HEK293 (cell line): Measurements from ENCODE around the gene UTP14C.

ENCODE experiments used
- BCL11A ChIP-seq: fragments of 450-650 bp; formaldehyde crosslinking; IDR thresholded peaks from 2 replicates; pipeline ENCODE4 v1.5.1; 2016; ENCODE audit warnings: low read depth, missing biosample characterization, missing genetic modification characterization
- REPIN1 ChIP-seq: fragments of 450-650 bp; formaldehyde crosslinking; IDR thresholded peaks from 2 replicates; pipeline ENCODE4 v1.5.1; 2017; ENCODE audit warnings: missing biosample characterization, missing genetic modification characterization, low read depth
- REST ChIP-seq: fragments of 450-650 bp; formaldehyde crosslinking; IDR thresholded peaks from 2 replicates; pipeline ENCODE4 v1.5.1; 2016; ENCODE audit warnings: missing biosample characterization, missing genetic modification characterization
- ZNF140 ChIP-seq: fragments of 450-650 bp; formaldehyde crosslinking; IDR thresholded peaks from 2 replicates; pipeline ENCODE4 v1.5.1; 2016; ENCODE audit warnings: missing biosample characterization, missing genetic modification characterization

DNA sequence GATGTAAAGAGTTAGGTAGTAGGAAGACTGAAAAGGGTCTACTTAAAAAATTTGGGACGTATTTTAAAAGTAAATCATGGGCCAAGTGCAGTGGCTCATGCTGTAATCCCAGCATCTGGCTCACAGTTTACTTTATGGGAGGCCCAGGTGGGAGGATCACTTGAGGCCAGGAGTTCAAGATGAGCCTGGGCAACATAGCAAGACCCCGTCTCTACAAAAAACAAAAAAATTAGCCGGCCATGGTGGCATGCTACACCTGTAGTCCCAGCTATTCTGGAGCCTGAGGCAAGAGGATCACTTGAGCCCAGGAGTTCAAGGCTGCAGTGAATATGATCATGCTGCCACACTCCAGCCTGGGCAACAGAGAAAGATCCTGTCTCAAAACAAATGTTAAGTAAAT lies 23.0 kb downstream of the UTP14C start:
- TF ChIP-seq REPIN1 (tag by site-specific recombination) (no peak), BCL11A (no peak), ZNF140 (tag by site-specific recombination) (no peak), REST (tag by site-specific recombination) (no peak)
